Adipose tissue (tissue), 3 donors: Measurements from ENCODE around the gene LPP. TPM values are rescaled to one million over a fixed set of nuclear protein-coding genes. Genes with fewer than 3 reads are reported as not detected.

Experiments
- H3K27ac ChIP-seq: one replicate; pipeline ENCODE4 v1.5.1; 2013; ENCODE audit warnings: low read depth, low read length
- WGBS, 3 donors: extraction: QIAGEN DNeasy Blood & Tissue Kit; methylation state at CpG; one replicate each; pipeline ENCODE4 v1.1.7; 2013; 5-methylcytosine and 5-hydroxymethylcytosine counted together
- polyA plus RNA-seq, 3 donors: library from polyadenylated mRNA; stranded (reverse); fragments of 200-250 nt; gene quantifications; one replicate each; pipeline ENCODE4 v1.2.3, GENCODE V29; 2013
- donor health status: healthy with polysubstance abuse.
- donor health status: Bipolar disorder and iron deficiency.
- donor health status: healthy.

LPP gene
- polyA plus RNA-seq, 3 donors: 3.6 to 25.6 (median 11.3) TPM

DNA sequence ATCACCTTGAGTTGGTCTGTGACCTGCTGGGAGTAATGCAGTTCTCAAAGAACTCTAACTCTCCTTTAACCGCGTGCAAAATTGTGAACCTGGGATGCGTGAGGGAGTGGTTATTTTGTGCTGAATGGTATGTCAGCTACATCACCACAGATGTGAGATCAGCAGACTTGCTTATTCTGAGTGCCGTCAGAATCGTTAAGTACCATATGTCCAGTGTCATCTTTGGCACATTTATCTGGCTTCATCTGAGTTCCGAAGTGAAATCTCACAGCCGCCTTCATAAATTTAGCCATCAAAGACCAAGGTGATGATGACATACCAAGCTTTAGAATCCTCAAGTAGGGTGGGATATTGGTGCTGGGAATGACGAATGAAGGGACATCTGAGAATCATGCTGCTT is 670.6 kb downstream of the LPP start:
- WGBS, 3 donors: 91 to 93% (median 91%) methylated on average over 8 of the region's 8 CpGs
- no peak overlapping the region for H3K27ac ChIP-seq

DNA sequence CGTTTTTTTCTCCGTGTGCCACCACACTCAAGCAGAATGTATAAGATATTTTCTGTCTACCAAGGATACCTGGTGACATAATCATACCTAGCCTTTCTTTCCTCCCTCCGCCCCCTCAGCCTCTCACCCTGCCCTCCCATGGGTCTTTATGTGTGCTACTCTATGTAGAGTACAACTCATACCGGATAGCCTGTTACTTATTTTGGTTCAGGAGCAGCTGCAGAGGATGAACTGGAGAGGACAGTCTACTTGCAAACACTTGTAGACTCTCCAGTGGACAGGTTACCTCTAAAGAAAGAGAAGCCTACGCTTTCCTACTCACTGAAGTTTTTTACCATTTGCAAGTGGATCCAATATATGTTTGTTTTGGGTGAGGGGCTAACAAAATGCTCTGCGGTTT is 671.9 kb downstream of the LPP start:
- WGBS, 3 donors: 93 to 98% (median 95%) methylated on average over 6 of the region's 6 CpGs
- no peak overlapping the region for H3K27ac ChIP-seq

DNA sequence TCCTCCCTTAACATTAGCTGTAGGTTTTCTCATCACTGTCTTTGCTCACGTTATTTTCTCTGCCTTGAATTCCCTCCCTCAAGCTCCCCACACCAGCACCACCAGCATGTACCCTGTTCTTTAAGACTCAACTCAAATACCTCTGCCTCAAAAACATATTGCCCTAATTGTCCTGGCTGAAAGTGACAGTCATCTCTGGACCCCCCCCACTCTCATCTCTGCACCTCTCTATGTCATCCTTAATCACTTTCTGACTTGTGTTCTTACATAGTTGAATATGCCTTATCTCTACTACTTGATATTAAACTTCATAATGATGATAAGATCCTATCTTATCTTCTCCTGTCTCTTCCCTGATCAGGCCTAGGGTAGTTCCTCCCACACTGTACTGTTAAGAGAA is 672.6 kb downstream of the LPP start:
- 77 to 94% (median 80%) methylated on average over 1 of the region's 1 CpG for WGBS, 3 donors
- no peak overlapping the region for H3K27ac ChIP-seq

DNA sequence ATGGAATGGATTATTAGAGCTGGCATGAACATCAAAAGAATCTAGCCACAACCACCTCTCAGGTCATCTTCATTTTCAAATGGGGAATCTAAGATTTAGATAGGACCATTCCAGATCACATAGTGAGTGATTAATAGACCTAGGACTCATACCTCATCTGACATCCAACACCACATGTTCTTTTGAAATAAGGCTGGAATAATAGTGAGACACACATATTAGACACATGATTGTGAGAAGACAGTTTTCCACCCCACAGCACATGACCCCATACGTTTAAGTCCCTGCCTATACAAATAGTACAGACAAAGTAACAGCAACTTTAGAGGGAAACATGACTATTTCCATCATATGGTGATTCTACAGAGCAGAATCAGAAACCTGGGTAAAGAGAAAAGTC is 673.1 kb downstream of the LPP start:
- 83 to 92% (median 89%) methylated on average over 1 of the region's 1 CpG for WGBS, 3 donors
- no peak overlapping the region for H3K27ac ChIP-seq

DNA sequence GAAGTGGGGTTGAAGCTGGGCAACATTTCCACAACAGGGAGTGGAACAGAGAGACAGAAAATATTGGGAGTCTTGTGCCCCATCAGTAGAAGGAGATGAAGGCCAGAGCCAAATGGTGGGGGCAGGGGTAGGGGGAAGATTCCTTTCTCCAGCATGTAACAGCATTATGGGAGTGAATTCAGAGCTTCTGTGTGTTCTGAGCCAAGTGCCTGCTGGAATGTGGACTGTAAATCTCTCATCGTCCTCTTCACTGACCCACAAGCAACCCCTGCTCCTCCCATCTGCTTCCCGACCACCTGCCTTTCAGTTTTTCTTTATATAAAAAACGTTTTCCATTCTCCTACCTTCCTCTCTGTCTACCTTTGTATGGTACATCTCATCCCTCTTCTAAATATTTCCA is 673.6 kb downstream of the LPP start:
- WGBS, 3 donors: 62 to 72% (median 67%) methylated on average over 3 of the region's 3 CpGs

DNA sequence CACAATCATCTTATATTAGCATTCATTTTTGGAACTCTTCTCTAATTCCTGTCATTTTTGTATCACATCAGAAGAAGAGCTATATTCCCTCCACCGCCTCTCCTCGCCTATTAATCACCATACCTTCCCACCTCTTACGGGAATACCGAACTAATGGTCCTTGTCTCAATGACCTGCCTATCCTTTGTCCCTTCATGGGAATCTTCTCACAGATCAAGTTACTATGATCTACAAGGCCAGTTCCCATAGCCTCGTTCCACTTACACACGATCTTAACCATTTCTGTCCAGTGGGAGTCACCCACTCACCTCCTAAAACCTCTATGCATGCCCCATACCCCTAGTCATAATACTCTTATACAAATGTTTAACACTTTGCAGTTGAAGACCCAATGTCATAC is 675.2 kb downstream of the LPP start:
- 85 to 96% (median 92%) methylated on average over 6 of the region's 6 CpGs for WGBS, 3 donors
- H3K27ac ChIP-seq: no peak overlapping the region

More for the DNA sequence above, 673.6 kb downstream of the LPP start:
- H3K27ac ChIP-seq: no peak overlapping the region

DNA sequence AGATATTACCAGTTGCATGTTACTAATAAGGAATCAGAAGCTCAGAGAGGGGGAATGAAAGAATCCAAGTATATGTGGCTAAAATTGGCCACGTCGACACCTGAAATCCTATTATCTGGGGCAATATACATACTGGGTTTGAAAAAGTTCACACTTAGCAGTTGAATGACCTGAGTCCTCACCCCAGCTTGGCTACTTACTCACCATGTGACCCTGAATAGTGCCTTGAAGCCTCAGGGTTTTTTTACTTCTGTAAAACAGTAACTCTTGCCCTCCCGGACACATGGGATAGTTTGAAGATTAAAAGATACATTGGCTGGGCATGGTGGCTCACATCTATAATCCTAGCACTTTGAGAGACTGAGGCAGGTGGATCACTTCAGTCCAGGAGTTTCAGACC is 675.6 kb downstream of the LPP start:
- 66 to 90% (median 89%) methylated on average over 3 of the region's 3 CpGs for whole genome bisulfite sequencing, 3 donors
- H3K27ac ChIP-seq: no peak overlapping the region

DNA sequence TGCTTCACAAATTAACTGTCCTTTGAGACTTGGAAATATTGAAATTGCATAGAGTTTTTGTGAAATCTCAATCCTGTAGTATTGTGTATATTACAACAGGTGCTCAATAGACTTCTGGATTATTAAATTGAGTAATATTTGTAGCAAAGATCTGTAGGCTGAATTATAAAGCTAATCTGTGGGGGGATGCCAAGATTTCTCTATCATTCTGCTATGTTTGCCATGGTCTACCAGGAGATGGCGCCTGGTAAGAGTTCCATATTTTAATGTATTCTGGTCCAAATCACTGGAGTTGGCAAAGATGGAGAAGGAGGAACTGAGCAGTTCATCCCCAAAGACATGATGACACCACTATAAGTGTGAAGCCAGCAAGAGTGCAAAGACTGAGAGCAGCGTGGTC is 676.9 kb downstream of the LPP start:
- WGBS, 3 donors: 73 to 94% (median 76%) methylated on average over 2 of the region's 2 CpGs
- H3K27ac ChIP-seq: no peak overlapping the region

DNA sequence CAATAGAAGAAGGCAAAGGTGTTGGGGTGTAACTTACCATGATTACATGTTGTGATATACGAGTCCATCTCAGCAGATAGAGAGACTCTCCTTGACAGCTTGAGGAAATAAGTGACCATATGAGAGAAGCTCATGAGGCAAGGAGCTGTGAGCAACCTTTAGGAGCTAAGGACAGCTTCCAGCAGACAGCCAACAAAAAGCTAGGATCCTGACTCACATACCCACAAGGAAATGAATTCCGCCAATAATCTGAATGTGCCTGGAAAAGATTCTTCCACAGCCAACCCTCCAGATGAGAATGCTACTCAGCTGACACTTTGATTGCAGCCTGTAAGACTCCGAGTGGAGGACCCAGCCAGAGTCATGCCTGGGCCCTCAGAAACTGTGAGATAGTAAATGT is 678.2 kb downstream of the LPP start:
- no peak overlapping the region for H3K27ac ChIP-seq
- 93 to 95% (median 95%) methylated on average over 3 of the region's 3 CpGs for WGBS, 3 donors

DNA sequence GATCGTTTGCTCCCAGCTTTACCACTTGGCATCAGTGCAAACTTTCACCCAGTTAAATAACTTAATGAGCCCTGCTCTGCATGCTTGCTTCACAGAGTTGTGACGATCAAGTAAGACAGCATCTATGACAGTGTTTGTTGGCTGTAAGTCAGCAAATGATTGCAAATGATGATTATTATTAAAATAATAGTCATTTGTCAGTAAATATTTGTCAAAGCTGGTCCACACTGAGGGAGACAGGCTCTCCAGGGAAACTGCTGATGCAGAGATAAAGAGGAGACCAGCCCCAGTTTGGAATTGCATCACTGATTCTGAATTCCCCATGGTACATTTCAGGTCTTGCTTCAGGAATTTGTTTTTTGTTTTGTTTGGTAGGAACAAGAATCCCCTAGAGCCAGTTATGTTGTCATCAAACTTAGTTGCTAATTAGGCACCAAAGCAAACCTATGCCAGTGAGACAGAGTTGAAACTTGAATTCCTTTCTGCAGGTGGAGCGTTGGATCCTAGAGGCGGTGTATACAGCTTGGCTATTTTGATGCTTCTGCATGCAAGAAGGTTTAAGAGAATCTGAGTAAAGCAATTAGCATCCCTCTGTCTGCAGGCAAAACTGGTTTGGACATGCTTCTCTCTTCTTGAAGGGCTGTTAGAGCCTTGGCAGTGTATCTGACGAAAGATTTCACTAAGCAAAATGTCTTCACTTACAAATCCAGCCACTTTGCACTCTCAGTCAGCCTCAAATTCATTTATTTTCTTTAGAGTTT is 679.2 kb downstream of the LPP start:
- 71 to 73% (median 72%) methylated on average over 5 of the region's 5 CpGs for WGBS, 3 donors
- no peak overlapping the region for H3K27ac ChIP-seq

DNA sequence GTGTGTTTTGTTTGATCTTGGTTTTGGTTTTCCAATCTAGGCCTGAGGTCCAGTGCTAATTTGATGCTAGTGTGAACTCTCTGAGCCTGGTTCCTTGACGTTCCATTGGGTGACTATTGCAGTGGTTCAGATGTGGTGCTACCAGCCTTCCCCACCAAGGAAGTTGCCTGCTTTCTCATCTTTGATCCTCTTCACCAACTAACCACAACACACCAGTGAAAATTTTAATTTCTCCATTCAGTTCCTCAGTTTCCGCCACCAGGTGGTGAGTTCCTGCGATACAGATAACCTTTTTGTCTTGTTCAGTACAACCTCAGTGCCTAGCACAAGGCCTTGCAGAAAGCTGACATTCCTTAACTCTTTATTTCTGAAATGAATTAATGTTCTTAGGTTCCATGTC is 680.4 kb downstream of the LPP start:
- 86 to 92% (median 92%) methylated on average over 3 of the region's 3 CpGs for WGBS, 3 donors
- no peak overlapping the region for H3K27ac ChIP-seq

DNA sequence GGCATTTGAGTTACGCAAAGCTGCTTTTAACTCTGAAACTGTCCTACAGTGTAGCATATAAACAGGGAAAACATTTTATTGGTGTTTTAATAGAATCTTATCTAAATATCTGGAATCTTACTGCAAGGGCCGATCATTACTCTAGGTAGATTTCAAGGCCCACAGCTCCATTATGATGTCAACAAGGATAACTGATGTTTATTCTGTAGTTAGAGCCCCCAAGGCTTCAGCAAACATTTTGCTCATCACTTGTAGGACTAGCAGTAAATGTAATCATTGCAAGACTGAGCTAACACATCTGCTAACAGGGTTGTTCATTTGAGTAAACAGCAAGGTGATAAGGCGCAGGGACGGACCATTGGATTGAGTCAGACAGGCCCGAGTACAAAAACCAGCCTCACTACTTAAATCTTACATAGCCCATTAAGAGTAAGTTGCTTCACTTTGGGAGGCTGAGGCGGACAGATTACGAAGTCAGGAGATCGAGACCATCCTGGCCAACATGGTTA is 685.3 kb downstream of the LPP start:
- 78 to 95% (median 91%) methylated on average over 8 of the region's 8 CpGs for WGBS, 3 donors
- H3K27ac ChIP-seq: no peak overlapping the region

DNA sequence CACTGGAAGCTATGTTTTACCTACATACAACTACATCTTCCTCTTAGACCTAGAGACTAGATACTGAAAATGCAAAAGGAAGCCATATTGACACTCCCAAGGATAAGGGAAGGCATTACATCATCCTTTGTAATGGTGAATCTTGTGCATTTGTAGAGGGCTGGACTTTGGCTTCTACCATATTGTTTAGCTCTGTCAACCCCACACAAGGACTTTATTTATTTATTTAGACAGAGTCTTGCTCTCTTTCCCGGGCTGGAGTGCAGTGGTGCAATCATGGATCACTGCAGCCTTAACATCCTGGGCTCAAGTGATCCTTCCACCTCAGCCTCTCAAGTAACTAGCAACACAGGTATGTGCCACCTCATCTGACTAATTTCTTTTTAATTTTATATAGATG is 686.3 kb downstream of the LPP start:
- WGBS, 3 donors: 82 to 96% (median 93%) methylated on average over 1 of the region's 1 CpG

DNA sequence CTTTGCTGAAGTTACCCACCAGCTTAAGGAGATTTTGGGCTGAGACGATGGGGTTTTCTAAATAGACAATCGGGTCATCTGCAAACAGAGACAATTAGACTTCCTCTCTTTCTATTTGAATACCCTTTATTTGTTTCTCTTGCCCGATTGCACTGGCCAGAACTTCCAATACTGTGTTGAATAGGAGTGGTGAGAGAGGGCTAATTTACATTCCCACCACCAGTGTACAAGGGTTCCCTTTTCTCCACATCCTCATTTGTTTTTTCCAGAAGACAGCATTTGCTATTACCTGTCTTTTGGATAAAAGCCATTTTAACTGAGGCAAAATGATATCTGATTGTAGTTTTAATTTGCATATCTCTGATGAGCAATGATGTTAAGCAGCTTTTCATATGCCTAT is 687.9 kb downstream of the LPP start:
- 78 to 81% (median 80%) methylated on average over 3 of the region's 3 CpGs for WGBS, 3 donors
- H3K27ac ChIP-seq: no peak overlapping the region

More for the DNA sequence above, 686.3 kb downstream of the LPP start:
- no peak overlapping the region for H3K27ac ChIP-seq

DNA sequence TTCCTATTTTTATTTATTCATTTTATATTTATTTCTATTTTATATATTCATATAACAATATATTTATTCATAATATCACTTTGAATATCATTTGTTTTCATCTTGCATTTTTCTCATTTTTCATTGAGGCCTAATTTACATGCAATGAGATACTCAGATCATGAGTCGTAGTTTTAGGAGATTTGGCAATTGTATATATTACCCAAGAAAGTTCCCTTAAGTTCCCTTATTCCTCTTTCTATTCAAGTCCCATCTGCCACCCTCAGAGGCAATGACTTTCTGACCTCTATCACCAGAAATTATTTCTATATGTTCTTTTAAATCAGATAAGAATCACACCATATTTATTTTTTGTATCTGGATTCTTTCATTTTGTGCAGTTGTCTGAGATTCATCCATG is 688.7 kb downstream of the LPP start:
- no peak overlapping the region for H3K27ac ChIP-seq
- 49 to 83% (median 66%) methylated on average over 1 of the region's 1 CpG for WGBS, 3 donors

DNA sequence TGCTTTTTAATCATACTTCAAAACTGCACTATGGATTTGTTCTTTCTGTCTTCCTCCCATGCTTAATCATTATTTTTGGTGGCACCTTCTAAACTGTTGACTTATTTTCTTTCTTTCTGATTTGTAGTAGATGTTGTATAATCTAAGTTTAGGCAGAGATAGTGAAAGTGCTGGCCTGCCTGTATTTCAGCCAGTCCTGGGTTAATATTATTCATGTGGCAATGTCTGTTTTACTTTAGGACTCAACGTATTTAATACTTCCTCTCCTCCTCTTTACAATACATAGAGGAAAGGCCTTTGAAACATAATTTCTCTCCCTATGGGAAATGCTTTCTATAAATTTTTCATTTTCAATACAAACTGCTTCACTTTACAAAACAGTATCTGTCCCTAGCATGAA is 690.1 kb downstream of the LPP start:
- no peak overlapping the region for H3K27ac ChIP-seq
- 40 to 81% (median 63%) methylated on average over 1 of the region's 1 CpG for whole genome bisulfite sequencing, 3 donors

DNA sequence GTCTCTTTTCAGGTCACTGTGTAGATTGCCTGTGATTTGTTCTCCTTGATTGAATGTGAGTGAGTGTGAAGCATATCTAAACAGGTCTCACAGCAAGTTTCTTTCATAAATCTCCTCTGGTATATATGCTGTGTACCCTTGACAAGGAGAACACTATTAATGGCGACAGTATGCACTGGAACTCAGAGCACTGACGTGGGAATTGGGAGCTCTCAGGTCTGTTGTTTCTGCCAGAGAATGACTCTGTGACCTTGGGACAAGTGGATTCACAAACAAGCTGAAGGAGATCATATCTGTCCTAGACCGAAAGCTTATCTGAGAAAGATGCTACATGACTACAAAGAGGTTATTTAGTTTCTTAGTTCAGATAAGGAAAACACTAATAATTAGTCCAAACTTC is 691.6 kb downstream of the LPP start:
- H3K27ac ChIP-seq: no peak overlapping the region
- WGBS, 3 donors: 72 to 92% (median 85%) methylated on average over 3 of the region's 3 CpGs

DNA sequence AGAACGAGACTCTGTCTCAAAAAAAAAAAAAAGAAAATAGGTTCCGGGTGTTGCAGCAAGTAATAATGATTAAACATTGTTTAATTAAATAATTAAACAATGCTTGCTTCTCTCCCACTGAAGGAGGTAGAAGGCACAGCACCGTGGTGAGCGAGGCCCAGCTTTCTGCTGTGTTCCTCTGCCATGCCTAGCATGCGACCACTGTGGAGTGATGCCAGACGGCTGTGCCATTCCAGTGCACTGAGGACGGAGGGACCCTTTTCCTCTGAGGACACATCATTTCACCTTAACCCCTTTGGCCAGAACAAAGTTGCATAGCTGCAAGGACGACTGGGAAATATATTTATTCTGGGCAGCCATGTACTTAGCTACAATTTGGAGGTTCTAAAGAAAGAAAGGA is 695.0 kb downstream of the LPP start:
- H3K27ac ChIP-seq: no peak overlapping the region
- 52 to 92% (median 65%) methylated on average over 8 of the region's 8 CpGs for WGBS, 3 donors

DNA sequence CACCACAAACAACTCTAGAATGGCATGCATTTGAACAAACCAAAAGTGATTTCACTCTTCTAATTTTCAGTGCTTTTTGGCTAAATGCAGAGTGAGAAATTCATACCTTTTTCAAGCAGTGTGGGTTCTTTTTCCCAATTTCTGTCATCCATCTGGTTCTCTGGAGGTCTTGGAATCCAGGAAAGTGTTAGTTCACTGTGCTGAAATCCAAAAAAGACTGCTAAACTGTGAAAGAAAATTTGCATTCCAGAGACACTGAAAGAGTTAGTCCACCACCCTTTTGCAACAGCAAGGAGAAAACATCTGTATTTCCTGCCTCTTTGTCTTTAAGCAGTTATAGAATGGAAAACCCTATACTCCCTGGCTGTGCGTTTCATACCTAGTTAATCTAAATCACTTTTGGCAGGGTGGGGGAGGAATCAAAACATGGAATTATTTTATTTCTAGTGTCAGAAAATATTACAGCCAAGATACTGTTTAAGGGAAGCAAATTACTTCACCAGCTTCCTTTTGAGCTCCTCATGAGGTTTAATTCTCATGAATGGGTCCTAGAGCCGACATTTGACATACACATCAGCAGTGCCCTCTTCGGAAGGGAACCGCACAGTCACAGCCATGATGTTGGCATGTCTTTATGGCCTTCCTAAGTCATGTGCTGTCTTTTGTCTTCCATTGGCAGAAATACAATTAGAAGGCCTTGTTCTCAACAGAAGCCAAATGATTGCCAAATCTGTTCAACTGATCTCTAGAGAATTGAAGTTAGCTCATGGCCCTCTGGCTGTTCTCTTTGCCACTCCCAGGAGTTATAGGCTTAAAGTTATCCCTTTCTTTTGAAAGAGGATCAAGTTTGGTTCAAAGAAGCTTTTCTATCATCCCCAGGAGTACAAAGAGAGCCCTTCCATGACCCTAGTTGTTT is 700.2 kb downstream of the LPP start:
- 69 to 88% (median 71%) methylated on average over 4 of the region's 4 CpGs for WGBS, 3 donors
- no peak overlapping the region for H3K27ac ChIP-seq

DNA sequence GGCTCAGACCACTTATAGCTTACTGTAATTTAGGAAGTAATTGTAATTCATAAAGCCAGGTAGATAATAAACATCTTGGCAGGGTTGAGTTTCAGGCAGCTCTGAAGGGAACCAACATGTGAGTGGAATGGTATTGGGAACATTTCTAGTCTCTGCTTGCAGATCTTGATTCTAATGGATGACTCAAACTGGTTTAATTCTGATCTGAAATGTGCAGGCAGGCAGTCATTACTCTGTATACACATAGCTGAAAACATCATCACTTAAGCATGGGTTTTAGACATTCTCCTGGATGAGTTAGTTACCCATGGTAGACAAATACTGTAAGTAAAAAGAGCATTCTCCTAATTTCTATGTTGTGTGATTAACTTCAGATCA is 700.8 kb downstream of the LPP start:
- no peak overlapping the region for H3K27ac ChIP-seq
